ENCODE results near the gene ADRM1. TPM values are rescaled to one million over a fixed set of nuclear protein-coding genes. Genes with fewer than 3 reads are reported as not detected.

The ADRM1 gene
- total RNA-seq, 1 experiment from 2014 or later = 173 TPM

- no peaks in the 10 kb centered on the region for H3K4me1 ChIP-seq (replicated peaks; ENCODE audit: insufficient read depth)
- no peak overlapping the region for H2AFZ ChIP-seq
- ChIA-PET CTCF (no interaction called here), POLR2A (ENCODE audit: unreplicated experiment) (no interaction called here)
- 0 out of 2 replicates have a peak, but pooled peaks cover 5% of the 10 kb centered on the region for H3K36me3 ChIP-seq (ENCODE audit: low read depth)
- H3K4me2 ChIP-seq = no peak overlapping the region
- no peak for TF ChIP-seq CTCF (conservative IDR thresholded peaks at IDR 0.05)
- TF ChIP-seq EZH2 (IDR thresholded peaks at IDR 0.05; ENCODE audit: low read depth) = no peak
- no peaks in the 10 kb centered on the region for H3K9me2 ChIP-seq (ENCODE audit: insufficient read depth)
- no TSS peak for BruUV-seq (replicated peaks)
- no peak overlapping the region for H3K27ac ChIP-seq
- no peaks in the 10 kb centered on the region for H3K79me2 ChIP-seq (ENCODE audit: low read depth)
- peaks cover 7% of the 10 kb centered on the region; the same call in 1 of the 2 replicates for H4K20me1 ChIP-seq (ENCODE audit: insufficient read depth)
- intact Hi-C loops (cut with micrococcal nuclease; ENCODE audit: unreplicated experiment) = no loop called here
- no peak for DNase-seq
- no peaks in the 10 kb centered on the region for H3K27me3 ChIP-seq (ENCODE audit: insufficient read depth, low read depth)
- H3F3A ChIP-seq (ENCODE audit: insufficient read depth, low read depth) = peaks cover 33% of the 10 kb centered on the region
- H3K4me3 ChIP-seq = no peak overlapping the region
- H3K9me3 ChIP-seq (ENCODE audit: insufficient read depth, low read depth) = no peaks in the 10 kb centered on the region
Measured at GRCh38 chr20:62297449-62298227, 5.2 kb upstream of the ADRM1 start.

GRCh38 chr20:62298577-62299249 lies 4.1 kb upstream of the ADRM1 start:
- Histone ChIP-seq H3K4me3 (no peak overlapping the region), H3K27ac (no peak overlapping the region), H3K27me3 (ENCODE audit: insufficient read depth, low read depth) (no peaks in the 10 kb centered on the region), H3K9me2 (ENCODE audit: insufficient read depth) (no peaks in the 10 kb centered on the region), H3K79me2 (ENCODE audit: low read depth) (peaks cover 6% of the 10 kb centered on the region), H3F3A (ENCODE audit: insufficient read depth, low read depth) (peaks cover 34% of the 10 kb centered on the region), H3K4me2 (no peak overlapping the region), H2AFZ (no peak overlapping the region), H3K36me3 (ENCODE audit: low read depth) (0 out of 2 replicates have a peak, but pooled peaks cover 5% of the 10 kb centered on the region), H3K9me3 (ENCODE audit: insufficient read depth, low read depth) (no peaks in the 10 kb centered on the region), H3K4me1 (replicated peaks; ENCODE audit: insufficient read depth) (no peaks in the 10 kb centered on the region), H4K20me1 (ENCODE audit: insufficient read depth) (peaks cover 8% of the 10 kb centered on the region)
- intact Hi-C loops (cut with micrococcal nuclease; ENCODE audit: unreplicated experiment) = no loop called here
- BruUV-seq (replicated peaks) = no TSS peak
- ChIA-PET CTCF (interaction anchor here (0.7 kb wide), 1 partner anchor 521 kb away, joined by 3 read pairs; no protein-coding TSS in a partner anchor), POLR2A (ENCODE audit: unreplicated experiment) (no interaction called here)
- no peak for TF ChIP-seq CTCF (conservative IDR thresholded peaks at IDR 0.05)
- no peak for TF ChIP-seq EZH2 (IDR thresholded peaks at IDR 0.05; ENCODE audit: low read depth)
- no peak for DNase-seq

- H4K20me1 ChIP-seq (ENCODE audit: insufficient read depth) = peaks cover 19% of the 10 kb centered on the region
- no peaks in the 10 kb centered on the region for H3K27me3 ChIP-seq (ENCODE audit: insufficient read depth, low read depth)
- 0 out of 2 replicates have a peak, but pooled peaks cover 7% of the 10 kb centered on the region for H3K4me1 ChIP-seq (replicated peaks; ENCODE audit: insufficient read depth)
- H3K9me3 ChIP-seq (ENCODE audit: insufficient read depth, low read depth) = no peaks in the 10 kb centered on the region
- H3K36me3 ChIP-seq (ENCODE audit: low read depth) = 0 out of 2 replicates have a peak, but pooled peaks cover 5% of the 10 kb centered on the region
- H3F3A ChIP-seq (ENCODE audit: insufficient read depth, low read depth) = peaks cover 37% of the 10 kb centered on the region
- no peak overlapping the region for H3K4me2 ChIP-seq
- intact Hi-C loops (cut with micrococcal nuclease; ENCODE audit: unreplicated experiment) = loop anchor here (5.0 kb wide), 3 partner anchors 323 to 493 kb away; no protein-coding TSS in a partner anchor
- TF ChIP-seq CTCF (conservative IDR thresholded peaks at IDR 0.05) (no peak), EZH2 (IDR thresholded peaks at IDR 0.05; ENCODE audit: low read depth) (no peak)
- no peak for DNase-seq
- ChIA-PET CTCF (no interaction called here), POLR2A (ENCODE audit: unreplicated experiment) (no interaction called here)
- H3K4me3 ChIP-seq = no peak overlapping the region
- no peaks in the 10 kb centered on the region for H3K9me2 ChIP-seq (ENCODE audit: insufficient read depth)
- BruUV-seq (replicated peaks) = no TSS peak
- H3K79me2 ChIP-seq (ENCODE audit: low read depth) = peaks cover 17% of the 10 kb centered on the region
- no peak overlapping the region for H2AFZ ChIP-seq
- H3K27ac ChIP-seq = no peak overlapping the region
Measured at GRCh38 chr20:62299666-62300236, 3.0 kb upstream of the ADRM1 start.

All from PC-9 (cell line).